GM12864 (cell line): Measurements from ENCODE around the gene CCL1.

ENCODE experiments used
- DNase-seq: peaks from one replicate; pipeline ENCODE4 v3.0.0-alpha.2; 2011; ENCODE audit warnings: low read depth
- H3K4me3 ChIP-seq: 2 replicates; pipeline ENCODE4 v1.5.1; 2011; ENCODE audit warnings: mild to moderate bottlenecking, low read depth, low read length, control low read depth
- TF ChIP-seq, protein P1 (sequence below): IDR thresholded peaks from 2 replicates; pipeline ENCODE4 v1.5.1; 2011; ENCODE audit warnings: low read depth, mild to moderate bottlenecking, moderate library complexity, low read length, control low read depth, inconsistent platforms; ENCODE audit errors: missing control alignments

The CCL1 gene

DNA sequence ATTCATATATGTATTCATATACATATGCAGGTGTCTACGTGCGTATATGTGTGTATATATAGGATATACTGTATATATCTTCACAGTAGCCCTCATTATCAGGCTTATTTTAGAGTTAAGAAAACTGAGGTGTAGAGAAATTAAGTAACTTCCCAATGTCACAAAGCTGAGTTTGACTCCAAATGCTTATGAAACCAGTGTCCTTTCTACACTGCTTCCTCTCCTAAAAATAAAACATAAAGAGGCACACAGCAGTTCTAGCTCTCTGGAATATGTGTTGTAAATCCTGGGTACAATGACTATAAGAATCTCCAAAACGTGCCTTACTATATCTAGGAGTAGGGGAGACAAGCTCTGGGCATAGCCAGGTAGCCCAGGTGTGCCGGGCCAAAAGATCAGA is 40.0 kb upstream of the CCL1 start:
- TF ChIP-seq, protein P1, sequence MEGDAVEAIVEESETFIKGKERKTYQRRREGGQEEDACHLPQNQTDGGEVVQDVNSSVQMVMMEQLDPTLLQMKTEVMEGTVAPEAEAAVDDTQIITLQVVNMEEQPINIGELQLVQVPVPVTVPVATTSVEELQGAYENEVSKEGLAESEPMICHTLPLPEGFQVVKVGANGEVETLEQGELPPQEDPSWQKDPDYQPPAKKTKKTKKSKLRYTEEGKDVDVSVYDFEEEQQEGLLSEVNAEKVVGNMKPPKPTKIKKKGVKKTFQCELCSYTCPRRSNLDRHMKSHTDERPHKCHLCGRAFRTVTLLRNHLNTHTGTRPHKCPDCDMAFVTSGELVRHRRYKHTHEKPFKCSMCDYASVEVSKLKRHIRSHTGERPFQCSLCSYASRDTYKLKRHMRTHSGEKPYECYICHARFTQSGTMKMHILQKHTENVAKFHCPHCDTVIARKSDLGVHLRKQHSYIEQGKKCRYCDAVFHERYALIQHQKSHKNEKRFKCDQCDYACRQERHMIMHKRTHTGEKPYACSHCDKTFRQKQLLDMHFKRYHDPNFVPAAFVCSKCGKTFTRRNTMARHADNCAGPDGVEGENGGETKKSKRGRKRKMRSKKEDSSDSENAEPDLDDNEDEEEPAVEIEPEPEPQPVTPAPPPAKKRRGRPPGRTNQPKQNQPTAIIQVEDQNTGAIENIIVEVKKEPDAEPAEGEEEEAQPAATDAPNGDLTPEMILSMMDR = no peak
- DNase-seq = no peak
- H3K4me3 ChIP-seq = no peak overlapping the region

DNA sequence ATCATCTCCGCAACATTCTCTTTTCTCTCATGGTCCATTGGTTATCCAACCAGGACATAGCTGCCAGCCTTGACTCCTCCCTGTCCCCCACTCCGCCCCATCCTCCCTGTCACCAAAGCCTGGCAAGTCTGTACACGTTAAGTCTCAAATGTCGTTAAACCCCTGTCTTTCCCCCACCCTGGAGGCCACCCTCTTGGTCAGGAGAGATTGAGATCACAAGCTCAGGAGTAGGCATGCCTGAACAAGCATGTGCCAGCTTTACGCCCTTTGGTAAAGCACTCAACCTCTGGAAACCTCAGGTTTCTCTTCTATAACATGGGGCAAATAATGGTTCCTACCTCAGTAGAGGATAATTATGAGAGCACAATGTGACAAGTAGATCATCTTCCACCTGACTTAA is 38.1 kb upstream of the CCL1 start:
- no peak overlapping the region for H3K4me3 ChIP-seq
- TF ChIP-seq, protein P1 = no peak
- no peak for DNase-seq

DNA sequence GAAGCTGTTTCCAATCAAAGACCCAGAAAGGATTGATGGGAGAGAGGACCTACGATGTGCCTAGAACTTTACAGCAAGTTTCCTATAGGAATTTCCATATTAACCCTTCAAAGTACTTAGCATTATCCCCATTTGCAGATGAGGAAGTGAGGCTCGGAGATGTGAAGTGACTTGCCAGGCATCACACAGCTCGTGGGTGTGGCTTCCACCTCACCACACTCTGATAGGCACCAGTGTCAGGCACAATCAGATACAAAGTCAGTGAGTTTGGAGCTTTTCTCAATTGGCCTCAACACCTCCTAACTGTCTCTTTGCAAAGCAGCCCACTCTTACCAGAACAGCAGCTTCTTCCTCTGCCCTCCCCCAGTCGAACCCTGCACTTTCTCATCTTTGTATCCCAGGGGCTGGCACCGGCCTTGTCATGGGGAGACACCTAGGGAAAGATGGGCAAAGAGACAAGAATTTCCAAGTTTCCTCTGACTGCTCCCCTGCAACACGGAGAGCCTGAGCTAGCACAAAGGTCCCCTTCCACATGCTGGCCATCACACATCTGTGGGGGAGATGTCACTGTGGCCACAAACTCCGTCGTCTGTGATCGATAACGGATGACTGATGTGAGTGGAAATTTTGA is 37.4 kb upstream of the CCL1 start:
- DNase-seq = no peak
- no peak overlapping the region for H3K4me3 ChIP-seq
- TF ChIP-seq, protein P1 = no peak

DNA sequence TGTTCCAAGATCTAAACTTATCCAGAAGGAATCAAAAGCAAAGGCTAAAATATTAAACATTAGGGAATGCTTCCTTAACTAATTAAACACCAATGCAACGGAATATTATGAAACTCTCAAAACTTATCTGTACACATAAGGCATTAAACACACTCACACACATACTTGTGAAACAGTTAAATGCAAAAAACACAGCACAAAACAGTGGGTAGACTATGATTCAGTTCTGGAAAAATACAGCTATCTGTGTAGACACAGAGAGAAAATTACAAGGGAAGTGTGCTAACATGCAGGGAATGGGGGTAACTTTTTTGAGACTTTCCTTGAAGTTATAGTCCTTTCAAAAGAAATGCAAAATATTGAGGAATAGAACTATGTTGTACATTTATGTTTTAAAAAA is 36.7 kb upstream of the CCL1 start:
- no peak overlapping the region for H3K4me3 ChIP-seq
- no peak for DNase-seq
- TF ChIP-seq, protein P1 = no peak

DNA sequence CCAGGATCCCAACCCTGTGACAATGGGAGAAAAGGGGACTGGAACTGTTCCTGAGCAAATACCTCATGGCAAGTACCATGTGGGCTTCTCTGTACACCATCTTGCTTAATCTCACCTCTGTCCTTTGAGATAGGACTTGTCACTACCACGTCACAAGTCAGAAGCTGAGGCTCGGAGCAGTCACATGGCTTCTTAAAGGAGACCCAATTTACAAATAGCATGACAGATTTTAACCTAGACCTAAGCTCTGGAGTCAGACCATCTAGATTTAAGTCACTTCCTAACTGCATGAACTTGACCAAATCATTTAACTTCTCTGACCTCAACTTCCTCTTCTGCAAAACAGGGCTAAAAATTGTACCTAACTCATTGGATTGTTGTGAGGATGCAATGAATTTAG is 36.0 kb upstream of the CCL1 start:
- DNase-seq = no peak
- no peak overlapping the region for H3K4me3 ChIP-seq
- TF ChIP-seq, protein P1 = no peak

DNA sequence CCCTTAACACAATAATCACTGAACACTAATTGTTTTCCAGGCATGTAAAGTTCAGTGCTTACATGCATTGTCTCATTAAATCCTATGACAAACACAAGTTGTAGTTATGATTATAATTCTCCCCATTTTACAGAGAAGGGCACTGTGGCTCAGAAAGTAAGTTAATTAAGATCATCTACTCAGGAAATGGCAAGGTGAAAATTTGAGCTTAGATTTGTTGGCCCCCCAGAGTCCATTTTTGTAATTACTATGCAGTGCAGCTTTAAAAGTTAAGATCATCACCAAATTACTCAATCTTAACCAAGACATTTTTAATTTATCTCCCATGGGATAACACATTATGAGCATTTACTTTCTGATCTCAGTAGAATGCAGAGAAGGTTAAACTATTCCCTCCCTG is 34.2 kb upstream of the CCL1 start:
- no peak for DNase-seq
- TF ChIP-seq, protein P1 = no peak
- no peak overlapping the region for H3K4me3 ChIP-seq

DNA sequence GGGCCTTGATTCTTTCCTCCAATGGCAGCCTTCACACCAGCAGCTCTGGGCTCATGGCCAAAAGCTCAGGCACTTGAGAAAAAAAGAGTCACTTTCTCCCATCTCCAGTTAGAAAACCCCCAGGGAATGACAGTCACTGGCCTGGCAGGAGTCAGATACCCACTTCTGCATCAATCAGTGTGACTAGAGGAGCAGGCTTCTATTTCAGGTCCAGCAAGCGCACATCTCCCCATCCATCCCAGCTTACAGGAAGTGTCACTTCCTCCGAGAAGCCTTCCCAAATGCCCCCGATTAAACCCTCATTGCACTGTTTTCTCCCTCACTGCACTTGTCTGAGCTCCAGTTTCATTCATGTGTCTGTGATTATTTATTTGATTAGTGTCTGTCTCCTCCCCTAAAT is 30.4 kb upstream of the CCL1 start:
- no peak for DNase-seq
- no peak overlapping the region for H3K4me3 ChIP-seq
- TF ChIP-seq, protein P1 = no peak
